PC-3 (cell line): ENCODE measurements around the gene GTPBP6. TPM values are rescaled to one million over a fixed set of nuclear protein-coding genes. Genes with fewer than 3 reads are reported as not detected.

Source experiments
- ATAC-seq: fragments of 200-7000 bp; cut with Tn5 transposase; 2 replicates; pipeline ENCODE4 v1.9.1; 2020; ENCODE audit warnings: mild to moderate bottlenecking, moderate library complexity
- BruUV-seq: library from RNA; stranded (reverse); fragments of 400-500 nt; replicated peaks from 2 replicates; lab custom pipeline; 2021; lab: Mats Ljungman, UMichigan
- CTCF ChIA-PET: fragments of 300-600 bp; sonication (Branson Sonifier 250); formaldehyde crosslinking; loops from one replicate; lab custom pipeline; 2022; ENCODE audit warnings: antibody characterized with exemption; lab: Charles Lee
- POLR2A ChIA-PET: fragments of 300-600 bp; sonication (Branson Sonifier 250); formaldehyde crosslinking; loops from one replicate; lab custom pipeline; 2022; ENCODE audit warnings: antibody characterized with exemption; ENCODE audit not compliant: unreplicated experiment; lab: Charles Lee
- DNase-seq: peaks from one replicate; pipeline ENCODE4 v3.0.0-alpha.2; 2015
- H2AFZ ChIP-seq: fragments of 300-600 bp; sonication (generic); 2 replicates; pipeline ENCODE4 v1.6.0; 2016; ENCODE audit warnings: antibody characterized with exemption, low read length
- H3F3A ChIP-seq: fragments of 300-600 bp; sonication (generic); one replicate; pipeline ENCODE4 v1.6.0; 2017; ENCODE audit warnings: antibody characterized with exemption, low read length, control low read depth, mild to moderate bottlenecking; ENCODE audit not compliant: unreplicated experiment
- H3K27ac ChIP-seq: fragments of 300-600 bp; sonication (generic); 2 replicates; pipeline ENCODE4 v1.5.1; 2016; ENCODE audit warnings: mild to moderate bottlenecking, low read length
- H3K27me3 ChIP-seq: fragments of 300-600 bp; sonication (generic); 2 replicates; pipeline ENCODE4 v1.6.1; 2016; ENCODE audit warnings: low read length, mixed read lengths
- H3K36me3 ChIP-seq: fragments of 300-600 bp; sonication (generic); 2 replicates; pipeline ENCODE4 v1.6.1; 2016; ENCODE audit warnings: low read depth, mixed run types, low read length, mixed read lengths
- H3K4me1 ChIP-seq: fragments of 300-600 bp; sonication (generic); 2 replicates; pipeline ENCODE4 v1.5.1; 2016; ENCODE audit warnings: low read length; ENCODE audit not compliant: insufficient read depth
- H3K4me2 ChIP-seq: fragments of 300-600 bp; sonication (generic); 2 replicates; pipeline ENCODE4 v1.6.0; 2016; ENCODE audit warnings: low read length
- H3K4me3 ChIP-seq: fragments of 300-600 bp; sonication (generic); 2 replicates; pipeline ENCODE4 v1.5.1; 2016; ENCODE audit warnings: mild to moderate bottlenecking, low read length, mixed read lengths
- H3K79me2 ChIP-seq: fragments of 300-600 bp; sonication (generic); 2 replicates; pipeline ENCODE4 v1.6.1; 2017; ENCODE audit warnings: low read length, mixed read lengths
- H3K9ac ChIP-seq: fragments of 300-600 bp; sonication (generic); 2 replicates; pipeline ENCODE4 v1.6.0; 2016; ENCODE audit warnings: mild to moderate bottlenecking, low read length
- H3K9me2 ChIP-seq: fragments of 300-600 bp; sonication (generic); replicated peaks from 2 replicates; pipeline ENCODE4 v1.6.1; 2016; ENCODE audit warnings: mixed run types, low read length, mixed read lengths
- H3K9me3 ChIP-seq: fragments of 300-600 bp; sonication (generic); 2 replicates; pipeline ENCODE4 v1.6.1; 2016; ENCODE audit warnings: low read length, mixed read lengths
- H4K20me1 ChIP-seq: fragments of 300-600 bp; sonication (generic); 2 replicates; pipeline ENCODE4 v1.6.1; 2016; ENCODE audit warnings: low read length, mixed read lengths
- CTCF ChIP-seq: fragments of 300-600 bp; sonication (generic); conservative IDR thresholded peaks from 2 replicates; pipeline ENCODE4 v1.5.1; 2017; ENCODE audit warnings: antibody characterized with exemption, low read depth, mild to moderate bottlenecking, low read length
- EZH2 ChIP-seq: fragments of 300-600 bp; sonication (generic); IDR thresholded peaks from one replicate; pipeline ENCODE4 v1.6.1; 2017; ENCODE audit warnings: antibody characterized with exemption, mild to moderate bottlenecking, low read length; ENCODE audit not compliant: unreplicated experiment
- EZH2phosphoT487 ChIP-seq: fragments of 300-600 bp; sonication (generic); IDR thresholded peaks from 2 replicates; pipeline ENCODE4 v1.6.1; 2018; ENCODE audit warnings: mild to moderate bottlenecking, antibody characterized with exemption, low read length, borderline replicate concordance
- intact Hi-C: fragments of 100-400 bp; cut with micrococcal nuclease; formaldehyde crosslinking; loops from 2 replicates; pipeline ENCODE4 v1.9.0; 2023
- total RNA-seq: library from RNA; depleted of rRNA; stranded (reverse); fragments of >200 nt; gene quantifications from 2 replicates; pipeline ENCODE4 v1.2.3, GENCODE V29; 2014

Gene GTPBP6
- total RNA-seq, 1 experiment from 2014 or later, result 38.8 TPM

- TF ChIP-seq EZH2phosphoT487 (no peak), CTCF (no peak), EZH2 (no peak)
- CTCF ChIA-PET, result no interaction called here
- no peaks in the 10 kb centered on the region for H3K36me3 ChIP-seq
- H3K9ac ChIP-seq, result no peak overlapping the region
- intact Hi-C loops, result no loop called here
- POLR2A ChIA-PET, result no interaction called here
- no peaks in the 10 kb centered on the region for H4K20me1 ChIP-seq
- no peaks in the 10 kb centered on the region for H3K79me2 ChIP-seq
- H3K4me1 ChIP-seq, result no peaks in the 10 kb centered on the region
- no peak overlapping the region for H3K4me3 ChIP-seq
- H3K9me2 ChIP-seq, result no peaks in the 10 kb centered on the region
- no peak overlapping the region for H3K4me2 ChIP-seq
- no peaks in the 10 kb centered on the region for H3F3A ChIP-seq
- H3K9me3 ChIP-seq, result no peaks in the 10 kb centered on the region
- no TSS peak for BruUV-seq
- no peak for ATAC-seq
- no peak overlapping the region for H2AFZ ChIP-seq
- no peaks in the 10 kb centered on the region for H3K27me3 ChIP-seq
- no peak for DNase-seq
- H3K27ac ChIP-seq, result no peak overlapping the region
These were observed 27.6 kb upstream of the GTPBP6 start for GRCh38 chrX:346034-346813.

- no peak for TF ChIP-seq CTCF
- no peak for TF ChIP-seq EZH2
- no peak for TF ChIP-seq EZH2phosphoT487
- POLR2A ChIA-PET, result no interaction called here
- H3K4me3 ChIP-seq, result no peak overlapping the region
- no peaks in the 10 kb centered on the region for H3K9me3 ChIP-seq
- intact Hi-C loops, result no loop called here
- no peak overlapping the region for H3K9ac ChIP-seq
- no TSS peak for BruUV-seq
- CTCF ChIA-PET, result no interaction called here
- no peak overlapping the region for H3K4me2 ChIP-seq
- DNase-seq (no peak), ATAC-seq (no peak)
- H3K9me2 ChIP-seq, result no peaks in the 10 kb centered on the region
- no peak overlapping the region for H3K27ac ChIP-seq
- H4K20me1 ChIP-seq, result no peaks in the 10 kb centered on the region
- H3K4me1 ChIP-seq, result no peaks in the 10 kb centered on the region
- no peaks in the 10 kb centered on the region for H3F3A ChIP-seq
- no peak overlapping the region for H2AFZ ChIP-seq
- no peaks in the 10 kb centered on the region for H3K79me2 ChIP-seq
- no peaks in the 10 kb centered on the region for H3K36me3 ChIP-seq
- H3K27me3 ChIP-seq, result no peaks in the 10 kb centered on the region
These were observed 26.7 kb upstream of the GTPBP6 start for GRCh38 chrX:345020-345925.
